Mesothelial cell of epicardium (in vitro differentiated cells): Measurements from ENCODE around the gene DYNC1H1. TPM values are rescaled to one million over a fixed set of nuclear protein-coding genes. Genes with fewer than 3 reads are reported as not detected.
"Not testable (repeated sequence)": the region's sequence is repeated elsewhere in the genome, so short reads cannot be mapped to it uniquely, and the experiment has no call there.

ENCODE experiments used
- DNase-seq, 2 experiments: peaks; one replicate each; pipeline ENCODE4 v3.0.0; 2021; ENCODE audit warnings: low spot score in 2 of 2; ENCODE audit not compliant: unreplicated experiment in 2 of 2
- H3K27ac Mint-ChIP-seq: 2 replicates; pipeline ENCODE4 v1.8.0; 2021; ENCODE audit warnings: mixed read lengths
- H3K27me3 Mint-ChIP-seq: 2 replicates; pipeline ENCODE4 v1.8.0; 2021; ENCODE audit warnings: low read depth, mixed read lengths
- H3K36me3 Mint-ChIP-seq: 2 replicates; pipeline ENCODE4 v1.8.0; 2021; ENCODE audit warnings: mixed read lengths
- H3K4me1 Mint-ChIP-seq: 2 replicates; pipeline ENCODE4 v1.8.0; 2021; ENCODE audit warnings: mixed read lengths
- H3K4me3 Mint-ChIP-seq: 2 replicates; pipeline ENCODE4 v1.8.0; 2021; ENCODE audit warnings: mild to moderate bottlenecking, moderate library complexity, mixed read lengths
- H3K9me3 Mint-ChIP-seq: 2 replicates; pipeline ENCODE4 v1.8.0; 2021; ENCODE audit warnings: mixed read lengths
- total RNA-seq: library from RNA; stranded (reverse); gene quantifications from 3 replicates; pipeline ENCODE4 v1.2.1, GENCODE V29; 2021
- TF ChIP-seq, protein P1 (sequence below): fragments of 200-600 bp; sonication (generic); IDR thresholded peaks from one replicate; pipeline ENCODE4 v1.5.0; 2021; ENCODE audit warnings: antibody characterized with exemption; ENCODE audit not compliant: unreplicated experiment

Gene DYNC1H1
- total RNA-seq, 1 donor from 2014 or later: 515 TPM

- no peak for DNase-seq
- peaks cover 5% of the 10 kb centered on the region for H3K4me1 Mint-ChIP-seq
- H3K9me3 Mint-ChIP-seq: peaks cover 6% of the 10 kb centered on the region
- H3K36me3 Mint-ChIP-seq: peaks cover 49% of the 10 kb centered on the region
- TF ChIP-seq, protein P1, sequence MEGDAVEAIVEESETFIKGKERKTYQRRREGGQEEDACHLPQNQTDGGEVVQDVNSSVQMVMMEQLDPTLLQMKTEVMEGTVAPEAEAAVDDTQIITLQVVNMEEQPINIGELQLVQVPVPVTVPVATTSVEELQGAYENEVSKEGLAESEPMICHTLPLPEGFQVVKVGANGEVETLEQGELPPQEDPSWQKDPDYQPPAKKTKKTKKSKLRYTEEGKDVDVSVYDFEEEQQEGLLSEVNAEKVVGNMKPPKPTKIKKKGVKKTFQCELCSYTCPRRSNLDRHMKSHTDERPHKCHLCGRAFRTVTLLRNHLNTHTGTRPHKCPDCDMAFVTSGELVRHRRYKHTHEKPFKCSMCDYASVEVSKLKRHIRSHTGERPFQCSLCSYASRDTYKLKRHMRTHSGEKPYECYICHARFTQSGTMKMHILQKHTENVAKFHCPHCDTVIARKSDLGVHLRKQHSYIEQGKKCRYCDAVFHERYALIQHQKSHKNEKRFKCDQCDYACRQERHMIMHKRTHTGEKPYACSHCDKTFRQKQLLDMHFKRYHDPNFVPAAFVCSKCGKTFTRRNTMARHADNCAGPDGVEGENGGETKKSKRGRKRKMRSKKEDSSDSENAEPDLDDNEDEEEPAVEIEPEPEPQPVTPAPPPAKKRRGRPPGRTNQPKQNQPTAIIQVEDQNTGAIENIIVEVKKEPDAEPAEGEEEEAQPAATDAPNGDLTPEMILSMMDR: no peak
- no peaks in the 10 kb centered on the region for H3K27me3 Mint-ChIP-seq
- H3K4me3 Mint-ChIP-seq: no peak overlapping the region
- no peak overlapping the region for H3K27ac Mint-ChIP-seq
Measured at GRCh38 chr14:102077382-102077709, 113.0 kb downstream of the DYNC1H1 start.

DNA sequence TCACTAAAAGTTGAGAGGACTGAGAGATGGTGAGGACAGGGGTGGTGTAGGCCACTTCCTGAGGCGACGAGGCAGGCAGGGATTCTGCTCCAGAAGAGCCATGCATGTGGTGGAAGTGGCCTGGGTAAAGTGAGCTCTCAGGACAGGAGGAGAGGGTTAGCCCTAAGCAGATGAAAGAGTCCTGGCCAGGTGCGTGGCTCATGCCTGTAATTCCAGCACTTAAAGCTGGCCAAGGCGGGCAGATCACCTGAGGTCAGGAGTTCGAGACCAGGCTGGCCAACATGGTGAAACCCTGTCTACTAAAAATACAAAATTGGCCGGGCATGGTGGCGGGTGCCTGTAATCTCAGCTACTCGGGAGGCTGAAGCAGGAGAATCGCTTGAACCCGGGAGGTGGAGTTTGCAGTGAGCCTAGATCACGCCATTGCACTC is 114.0 kb downstream of the DYNC1H1 start:
- not testable (repeated sequence) for H3K27ac Mint-ChIP-seq, H3K9me3 Mint-ChIP-seq, DNase-seq, H3K4me3 Mint-ChIP-seq, H3K27me3 Mint-ChIP-seq
- Mint-ChIP-seq H3K36me3 (peaks cover 56% of the 10 kb centered on the region), H3K4me1 (peaks cover 11% of the 10 kb centered on the region)

GRCh38 chr14:102078831-102079699 is 114.7 kb downstream of the DYNC1H1 start:
- no peak for DNase-seq
- Mint-ChIP-seq H3K4me3 (no peak overlapping the region), H3K27ac (peak overlapping the region; percentile 64), H3K36me3 (peaks cover 62% of the 10 kb centered on the region), H3K27me3 (no peaks in the 10 kb centered on the region), H3K4me1 (peaks cover 16% of the 10 kb centered on the region), H3K9me3 (peaks cover 6% of the 10 kb centered on the region)
- TF ChIP-seq, protein P1: no peak

GRCh38 chr14:102079700-102079979 is 115.3 kb downstream of the DYNC1H1 start:
- Mint-ChIP-seq H3K9me3 (peaks cover under 1% of the 10 kb centered on the region), H3K4me1 (peaks cover 21% of the 10 kb centered on the region), H3K36me3 (peaks cover 60% of the 10 kb centered on the region), H3K27ac (no peak overlapping the region), H3K27me3 (no peaks in the 10 kb centered on the region), H3K4me3 (no peak overlapping the region)
- no peak for DNase-seq
- TF ChIP-seq, protein P1: no peak

- H3K4me1 Mint-ChIP-seq: peaks cover 29% of the 10 kb centered on the region
- no peaks in the 10 kb centered on the region for H3K27me3 Mint-ChIP-seq
- no peak overlapping the region for H3K4me3 Mint-ChIP-seq
- peaks cover 64% of the 10 kb centered on the region for H3K36me3 Mint-ChIP-seq
- no peaks in the 10 kb centered on the region for H3K9me3 Mint-ChIP-seq
- TF ChIP-seq, protein P1: no peak
- no peak overlapping the region for H3K27ac Mint-ChIP-seq
- no peak for DNase-seq
Measured at GRCh38 chr14:102080183-102081080, 116.1 kb downstream of the DYNC1H1 start.
